ENCODE results near the gene NUCKS1. TPM values are rescaled to one million over a fixed set of nuclear protein-coding genes. Genes with fewer than 3 reads are reported as not detected.

Gene NUCKS1
- total and polyA plus RNA-seq, 2 of the 4 experiments (the other 2 are of a cell fraction): 37.9 to 103 TPM

DNA sequence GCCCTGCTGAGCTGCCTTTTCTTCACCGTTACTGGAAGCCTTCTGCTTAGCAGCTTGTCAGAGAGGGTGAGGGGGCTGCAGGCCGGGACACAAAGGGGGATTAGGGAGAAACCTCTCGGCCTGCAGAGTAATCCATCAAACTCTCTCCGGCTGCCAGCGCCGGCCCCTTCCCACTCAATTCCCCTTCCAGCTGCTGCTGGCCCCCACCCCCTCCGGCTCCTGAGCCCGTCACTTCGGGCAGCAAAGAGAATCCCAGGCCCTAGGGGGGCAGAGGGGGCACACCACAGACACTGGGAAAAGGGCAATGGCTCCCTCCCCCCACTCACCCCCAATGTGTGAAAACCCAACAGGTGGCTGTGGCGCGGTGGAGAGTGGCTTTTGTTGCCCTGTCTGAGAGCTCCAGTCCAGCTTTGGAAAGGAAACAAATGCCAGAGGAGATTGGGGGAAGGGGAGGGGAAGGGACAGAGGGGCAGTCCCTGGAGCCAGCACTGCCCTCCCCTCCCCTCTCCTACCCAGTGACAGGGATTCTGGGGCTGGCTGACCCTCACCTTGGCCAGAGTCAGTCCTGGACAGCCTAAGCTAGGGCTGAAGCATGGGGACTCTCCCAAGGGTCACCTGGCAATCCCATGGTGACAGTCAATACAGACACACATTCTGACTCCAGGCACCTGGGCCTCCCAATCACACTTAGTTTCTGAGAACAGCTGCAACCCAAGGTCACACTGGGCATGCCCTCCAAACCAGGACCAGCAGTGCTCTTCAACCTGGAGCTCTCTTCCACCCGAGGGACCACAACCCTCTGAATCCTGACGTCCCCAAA lies 79.2 kb downstream of the NUCKS1 start:
- ChIA-PET POLR2A (ENCODE audit: unreplicated experiment) (interaction anchor here (0.7 kb wide), 1 partner anchor 75 kb away, joined by 5 read pairs; no protein-coding TSS in a partner anchor), CTCF (interaction anchor here (0.9 to 1.1 kb wide), 2 partner anchors 12 to 13 kb away, joined by 3 to 5 read pairs; no protein-coding TSS in a partner anchor)
- 87% methylated on average over 2 of the region's 13 CpGs; no CpG with 5 or more reads in 1 of the 2 experiments for WGBS, 2 experiments (ENCODE audit: extremely low coverage in 2 of 2, insufficient read length in 1 of 2)
- peak overlapping the region; percentile 38 for H2AFZ ChIP-seq (replicated peaks; ENCODE audit: low read length, poor library complexity)
- no peak for TF ChIP-seq RAD21 (IDR thresholded peaks at IDR 0.05; ENCODE audit: low read length)
- TF ChIP-seq, protein P1, sequence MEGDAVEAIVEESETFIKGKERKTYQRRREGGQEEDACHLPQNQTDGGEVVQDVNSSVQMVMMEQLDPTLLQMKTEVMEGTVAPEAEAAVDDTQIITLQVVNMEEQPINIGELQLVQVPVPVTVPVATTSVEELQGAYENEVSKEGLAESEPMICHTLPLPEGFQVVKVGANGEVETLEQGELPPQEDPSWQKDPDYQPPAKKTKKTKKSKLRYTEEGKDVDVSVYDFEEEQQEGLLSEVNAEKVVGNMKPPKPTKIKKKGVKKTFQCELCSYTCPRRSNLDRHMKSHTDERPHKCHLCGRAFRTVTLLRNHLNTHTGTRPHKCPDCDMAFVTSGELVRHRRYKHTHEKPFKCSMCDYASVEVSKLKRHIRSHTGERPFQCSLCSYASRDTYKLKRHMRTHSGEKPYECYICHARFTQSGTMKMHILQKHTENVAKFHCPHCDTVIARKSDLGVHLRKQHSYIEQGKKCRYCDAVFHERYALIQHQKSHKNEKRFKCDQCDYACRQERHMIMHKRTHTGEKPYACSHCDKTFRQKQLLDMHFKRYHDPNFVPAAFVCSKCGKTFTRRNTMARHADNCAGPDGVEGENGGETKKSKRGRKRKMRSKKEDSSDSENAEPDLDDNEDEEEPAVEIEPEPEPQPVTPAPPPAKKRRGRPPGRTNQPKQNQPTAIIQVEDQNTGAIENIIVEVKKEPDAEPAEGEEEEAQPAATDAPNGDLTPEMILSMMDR (conservative IDR thresholded peaks at IDR 0.05; ENCODE audit: low read depth, low read length): no peak
- TF ChIP-seq, protein P2, sequence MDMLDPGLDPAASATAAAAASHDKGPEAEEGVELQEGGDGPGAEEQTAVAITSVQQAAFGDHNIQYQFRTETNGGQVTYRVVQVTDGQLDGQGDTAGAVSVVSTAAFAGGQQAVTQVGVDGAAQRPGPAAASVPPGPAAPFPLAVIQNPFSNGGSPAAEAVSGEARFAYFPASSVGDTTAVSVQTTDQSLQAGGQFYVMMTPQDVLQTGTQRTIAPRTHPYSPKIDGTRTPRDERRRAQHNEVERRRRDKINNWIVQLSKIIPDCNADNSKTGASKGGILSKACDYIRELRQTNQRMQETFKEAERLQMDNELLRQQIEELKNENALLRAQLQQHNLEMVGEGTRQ (IDR thresholded peaks at IDR 0.05; ENCODE audit: low read depth, low read length): no peak
- H3K36me3 ChIP-seq (ENCODE audit: control insufficient read depth, insufficient read depth, low read length): no peaks in the 10 kb centered on the region
- H3K4me2 ChIP-seq (ENCODE audit: low read depth, low read length): no peak overlapping the region
- H2AK5ac ChIP-seq (ENCODE audit: low read depth, low read length): no peak overlapping the region
- H3K4ac ChIP-seq (ENCODE audit: low read depth, low read length): no peak overlapping the region
- H3K14ac ChIP-seq (replicated peaks; ENCODE audit: low read depth, low read length): no peak overlapping the region; the same call in 1 of the 2 replicates
- H3K56ac ChIP-seq (ENCODE audit: extremely low read depth, insufficient read depth, low read length): no peak overlapping the region
- no peak overlapping the region for H2BK20ac ChIP-seq (ENCODE audit: low read depth, low read length)
- H3K18ac ChIP-seq (ENCODE audit: low read depth, low read length): no peak overlapping the region
- H2BK120ac ChIP-seq (ENCODE audit: low read depth, low read length): no peak overlapping the region
- H2BK5ac ChIP-seq (ENCODE audit: low read depth, low read length, poor library complexity, severe bottlenecking): no peak overlapping the region
- no peak overlapping the region for H4K91ac ChIP-seq (ENCODE audit: insufficient read depth, low read depth, low read length)
- no peak overlapping the region for H3K23ac ChIP-seq (ENCODE audit: low read depth, low read length)
- intact Hi-C loops (cut with micrococcal nuclease) (no loop called here), in situ Hi-C loops (cut with MboI; ENCODE audit: low sequenced_read_pairs) (loop anchor here (25.0 kb wide), 2 partner anchors 241 to 441 kb away; partner anchors contain the start of gene AVPR1B), dilution Hi-C loops (cut with HindIII; ENCODE audit: low sequenced_read_pairs, unreplicated experiment) (no loop called here)
- no TSS peak for BruUV-seq (replicated peaks)
- no peak overlapping the region for H2BK15ac ChIP-seq (ENCODE audit: low read depth, low read length)
- peak overlapping the region; percentile 25 for H2AK9ac ChIP-seq (replicated peaks; ENCODE audit: low read depth, low read length, poor library complexity)
- no peaks in the 10 kb centered on the region; the same call in 1 of the 2 replicates for H3K9me1 ChIP-seq (ENCODE audit: insufficient read depth, low read length)
- peaks cover 4% of the 10 kb centered on the region; the same call in 1 of the 2 replicates for H3K4me1 ChIP-seq (ENCODE audit: control insufficient read depth, insufficient read depth, low read length)
- no peaks in the 10 kb centered on the region for H3K27me3 ChIP-seq (ENCODE audit: control insufficient read depth, insufficient read depth, low read length)
- H3K4me3 ChIP-seq (ENCODE audit: insufficient read depth, low read depth, low read length): no peak overlapping the region
- ATAC-seq (ENCODE audit: low read depth) (no peak), DNase-seq (no peak)
- no peak overlapping the region for H3K27ac ChIP-seq (ENCODE audit: insufficient read depth, low read length)
- 0 out of 4 replicates have a peak, but pooled peaks cover 0 to 2% of the 10 kb centered on the region in 2 experiments for H3K79me1 ChIP-seq (ENCODE audit: low read depth in 1 of 2, low read length in 2 of 2)
- no peak overlapping the region for H4K8ac ChIP-seq (ENCODE audit: low read depth in 2 of 2, low read length in 2 of 2)
- H4K5ac ChIP-seq (ENCODE audit: low read depth, low read length): no peak overlapping the region
- H3K9ac ChIP-seq (ENCODE audit: low read depth, low read length): no peak overlapping the region
- H3K9me3 ChIP-seq (ENCODE audit: control insufficient read depth, insufficient read depth, low read length): no peaks in the 10 kb centered on the region
- H4K20me1 ChIP-seq (ENCODE audit: insufficient read depth, low read length): no peaks in the 10 kb centered on the region

All from IMR-90 (cell line).